H9 (cell line): Measurements from ENCODE around the gene GLRX. TPM values are rescaled to one million over a fixed set of nuclear protein-coding genes. Genes with fewer than 3 reads are reported as not detected.

ENCODE experiments used
- DNase-seq: peaks from one replicate; pipeline ENCODE4 v3.0.0-alpha.2; 2017
- H2AFZ ChIP-seq: one replicate; pipeline ENCODE4 v1.6.1; 2013; ENCODE audit warnings: mild to moderate bottlenecking, low read length, control low read depth, moderate library complexity
- H2AK5ac ChIP-seq: 2 replicates; pipeline ENCODE4 v1.6.1; 2013; ENCODE audit warnings: low read length, control low read depth, mixed read lengths; ENCODE audit not compliant: insufficient read length
- H2BK120ac ChIP-seq: one replicate; pipeline ENCODE4 v1.6.1; 2013; ENCODE audit warnings: low read depth, mild to moderate bottlenecking, low read length, control low read depth, inconsistent platforms; ENCODE audit not compliant: poor library complexity, severe bottlenecking
- H2BK12ac ChIP-seq: 2 replicates; pipeline ENCODE4 v1.6.1; 2013; ENCODE audit warnings: low read length, control low read depth, mixed read lengths, low read depth; ENCODE audit not compliant: insufficient read length
- H2BK15ac ChIP-seq: 2 replicates; pipeline ENCODE4 v1.6.1; 2013; ENCODE audit warnings: low read depth, low read length, control low read depth
- H2BK20ac ChIP-seq: one replicate; pipeline ENCODE4 v1.6.1; 2013; ENCODE audit warnings: low read depth, mild to moderate bottlenecking, low read length, control low read depth, inconsistent platforms; ENCODE audit not compliant: poor library complexity, severe bottlenecking
- H2BK5ac ChIP-seq: 2 replicates; pipeline ENCODE4 v1.6.1; 2013; ENCODE audit warnings: low read length, control low read depth, mixed read lengths; ENCODE audit not compliant: insufficient read length
- H3K14ac ChIP-seq: 2 replicates; pipeline ENCODE4 v1.6.1; 2013; ENCODE audit warnings: low read length, control low read depth; ENCODE audit not compliant: insufficient read depth
- H3K18ac ChIP-seq: 2 replicates; pipeline ENCODE4 v1.6.1; 2013; ENCODE audit warnings: low read depth, mild to moderate bottlenecking, mixed read lengths, low read length, control low read depth; ENCODE audit not compliant: insufficient read length
- H3K23ac ChIP-seq: 2 replicates; pipeline ENCODE4 v1.6.1; 2013; ENCODE audit warnings: low read length, control low read depth, mixed read lengths, low read depth; ENCODE audit not compliant: insufficient read length
- H3K23me2 ChIP-seq: 2 replicates; pipeline ENCODE4 v1.6.1; 2013; ENCODE audit warnings: low read depth, mild to moderate bottlenecking, mixed read lengths, low read length, control low read depth; ENCODE audit not compliant: insufficient read length, poor library complexity, severe bottlenecking
- H3K27ac ChIP-seq: 2 replicates; pipeline ENCODE4 v1.5.1; 2013; ENCODE audit warnings: low read length, control low read depth, mixed read lengths, low read depth; ENCODE audit not compliant: insufficient read length
- H3K27me3 ChIP-seq: 2 replicates; pipeline ENCODE4 v1.6.1; 2013; ENCODE audit warnings: low read length, control low read depth, inconsistent platforms; ENCODE audit not compliant: insufficient read depth
- H3K4ac ChIP-seq: 2 replicates; pipeline ENCODE4 v1.6.1; 2013; ENCODE audit warnings: low read depth, mild to moderate bottlenecking, control low read depth, inconsistent platforms, low read length, moderate library complexity
- H3K4me1 ChIP-seq: 2 replicates; pipeline ENCODE4 v1.6.1; 2013; ENCODE audit warnings: low read length, control low read depth, inconsistent platforms; ENCODE audit not compliant: insufficient read depth
- H3K4me2 ChIP-seq: 2 replicates; pipeline ENCODE4 v1.6.1; 2013; ENCODE audit warnings: low read length, control low read depth, mixed read lengths; ENCODE audit not compliant: insufficient read length, insufficient read depth
- H3K56ac ChIP-seq: 2 replicates; pipeline ENCODE4 v1.6.1; 2013; ENCODE audit warnings: low read depth, mild to moderate bottlenecking, mixed read lengths, low read length, control low read depth; ENCODE audit not compliant: insufficient read length
- H3K79me1 ChIP-seq: 2 replicates; pipeline ENCODE4 v1.6.1; 2013; ENCODE audit warnings: low read depth, mild to moderate bottlenecking, moderate library complexity, low read length, control low read depth, inconsistent platforms; ENCODE audit not compliant: insufficient read depth, poor library complexity, severe bottlenecking
- H3K79me2 ChIP-seq: 2 replicates; pipeline ENCODE4 v1.6.1; 2013; ENCODE audit warnings: low read length, control low read depth, inconsistent platforms; ENCODE audit not compliant: insufficient read depth
- H3K9ac ChIP-seq: 2 replicates; pipeline ENCODE4 v1.6.1; 2013; ENCODE audit warnings: low read length, control low read depth, mixed read lengths; ENCODE audit not compliant: insufficient read length; ENCODE audit errors: extremely low read depth
- H3K9me3 ChIP-seq: one replicate; pipeline ENCODE4 v1.6.1; 2013; ENCODE audit warnings: low read depth, low read length, inconsistent platforms; ENCODE audit not compliant: control insufficient read depth
- H3T11ph ChIP-seq: one replicate; pipeline ENCODE4 v1.6.1; 2013; ENCODE audit warnings: mild to moderate bottlenecking, low read length, control low read depth, inconsistent platforms
- H4K20me1 ChIP-seq: one replicate; pipeline ENCODE4 v1.6.1; 2013; ENCODE audit not compliant: control insufficient read depth, insufficient read length, insufficient read depth
- H4K5ac ChIP-seq: 2 replicates; pipeline ENCODE4 v1.6.1; 2013; ENCODE audit warnings: low read depth, mild to moderate bottlenecking, mixed read lengths, low read length, control low read depth; ENCODE audit not compliant: insufficient read length
- H4K8ac ChIP-seq: replicated peaks from 2 replicates; pipeline ENCODE4 v1.6.1; 2013; ENCODE audit warnings: low read length, control low read depth, mixed read lengths, low read depth; ENCODE audit not compliant: insufficient read length
- H4K91ac ChIP-seq: 2 replicates; pipeline ENCODE4 v1.6.1; 2013; ENCODE audit warnings: low read depth, mild to moderate bottlenecking, moderate library complexity, mixed read lengths, low read length, control low read depth; ENCODE audit not compliant: insufficient read length
- H3K27ac Mint-ChIP-seq, 3 experiments: 2 replicates in 2 of 3; 3 replicates in 1 of 3; pipeline ENCODE4 v1.8.0; 2020 to 2021; ENCODE audit warnings: mixed read lengths in 3 of 3, mild to moderate bottlenecking in 1 of 3, moderate library complexity in 1 of 3
- H3K27me3 Mint-ChIP-seq: 2 replicates; pipeline ENCODE4 v1.8.0; 2021; ENCODE audit warnings: low read depth, mild to moderate bottlenecking, moderate library complexity, mixed read lengths
- H3K36me3 Mint-ChIP-seq, 3 experiments: 2 replicates in 2 of 3; 3 replicates in 1 of 3; pipeline ENCODE4 v1.8.0; 2020 to 2021; ENCODE audit warnings: low read depth in 3 of 3, mixed read lengths in 3 of 3; ENCODE audit not compliant: insufficient read depth in 1 of 3
- H3K4me1 Mint-ChIP-seq, 2 experiments: 2 replicates each; pipeline ENCODE4 v1.8.0; 2020; ENCODE audit warnings: mixed read lengths in 2 of 2
- H3K4me3 Mint-ChIP-seq, 2 experiments: 2 replicates in 1 of 2; 3 replicates in 1 of 2; pipeline ENCODE4 v1.8.0; 2020 to 2021; ENCODE audit warnings: mild to moderate bottlenecking in 2 of 2, mixed read lengths in 2 of 2, moderate library complexity in 1 of 2
- H3K9me3 Mint-ChIP-seq, 2 experiments: 2 replicates in 1 of 2; 3 replicates in 1 of 2; pipeline ENCODE4 v1.8.0; 2020; ENCODE audit warnings: mild to moderate bottlenecking in 2 of 2, mixed read lengths in 2 of 2, moderate library complexity in 1 of 2
- WGBS: extraction: QIAGEN DNeasy Blood & Tissue Kit; methylation state at CpG from one replicate; pipeline ENCODE4 v1.1.7; 2013; ENCODE audit warnings: missing lambda C conversion rate, low lambda C conversion rate, mixed read lengths; ENCODE audit not compliant: insufficient read length; ENCODE audit errors: extremely low coverage; 5-methylcytosine and 5-hydroxymethylcytosine counted together
- total RNA-seq: library from RNA; stranded (reverse); gene quantifications from 2 replicates; pipeline ENCODE4 v1.2.1, GENCODE V29; 2021
- TF ChIP-seq, protein P1 (sequence below): fragments of 200-600 bp; sonication (generic); conservative IDR thresholded peaks from 3 replicates; pipeline ENCODE4 v1.8.0; 2021; ENCODE audit warnings: antibody characterized with exemption, mild to moderate bottlenecking

The GLRX gene
- total RNA-seq, 1 experiment from 2014 or later: 13.8 TPM

DNA sequence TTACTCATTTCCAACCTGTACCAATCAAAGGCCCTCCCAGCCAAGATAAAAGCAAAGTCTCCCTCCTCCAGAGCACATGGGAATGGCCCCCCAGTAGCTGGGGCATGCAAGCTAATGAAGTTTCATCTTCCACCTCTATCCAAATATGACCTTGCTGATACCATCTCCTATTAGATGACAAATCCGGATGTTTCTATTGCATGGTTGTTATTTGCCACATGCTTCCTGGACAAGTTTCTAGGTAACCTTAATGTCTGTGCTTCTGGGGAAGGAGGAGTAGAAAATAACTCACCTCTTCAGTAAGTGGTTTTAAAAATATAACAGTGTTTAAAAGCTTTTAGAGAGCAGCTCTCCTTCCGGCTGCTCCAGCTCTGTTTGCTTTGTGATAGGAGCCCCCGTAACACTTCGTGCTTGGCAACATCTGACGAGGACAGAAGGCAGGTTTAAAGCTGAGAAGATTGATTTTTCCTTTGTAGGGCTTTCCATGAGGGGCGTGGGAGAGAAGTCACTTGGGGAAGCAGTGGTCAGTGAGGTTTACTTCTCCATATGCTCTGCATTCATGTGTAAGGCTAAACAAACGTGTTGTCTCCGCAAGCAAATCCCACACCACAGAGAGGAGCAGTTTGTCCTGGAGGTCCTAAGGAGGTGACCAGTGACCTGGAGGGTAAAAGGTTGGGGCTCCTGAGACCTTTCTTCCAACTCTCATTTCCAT, 40.3 kb upstream of the GLRX start:
- no peak overlapping the region for H3K4me2 ChIP-seq
- H3K4me3 Mint-ChIP-seq: no peak overlapping the region; a peak in 1 of 5 replicates
- no peak overlapping the region for H4K8ac ChIP-seq
- no peaks in the 10 kb centered on the region for H3K79me1 ChIP-seq
- H2BK15ac ChIP-seq: no peak overlapping the region
- WGBS: no CpG with 5 or more reads among the region's 8 CpGs
- no peaks in the 10 kb centered on the region for H3K27me3 ChIP-seq
- no peak overlapping the region for H3K18ac ChIP-seq
- H3T11ph ChIP-seq: no peak overlapping the region
- no peak overlapping the region for H2AFZ ChIP-seq
- H2BK12ac ChIP-seq: no peak overlapping the region
- TF ChIP-seq, protein P1, sequence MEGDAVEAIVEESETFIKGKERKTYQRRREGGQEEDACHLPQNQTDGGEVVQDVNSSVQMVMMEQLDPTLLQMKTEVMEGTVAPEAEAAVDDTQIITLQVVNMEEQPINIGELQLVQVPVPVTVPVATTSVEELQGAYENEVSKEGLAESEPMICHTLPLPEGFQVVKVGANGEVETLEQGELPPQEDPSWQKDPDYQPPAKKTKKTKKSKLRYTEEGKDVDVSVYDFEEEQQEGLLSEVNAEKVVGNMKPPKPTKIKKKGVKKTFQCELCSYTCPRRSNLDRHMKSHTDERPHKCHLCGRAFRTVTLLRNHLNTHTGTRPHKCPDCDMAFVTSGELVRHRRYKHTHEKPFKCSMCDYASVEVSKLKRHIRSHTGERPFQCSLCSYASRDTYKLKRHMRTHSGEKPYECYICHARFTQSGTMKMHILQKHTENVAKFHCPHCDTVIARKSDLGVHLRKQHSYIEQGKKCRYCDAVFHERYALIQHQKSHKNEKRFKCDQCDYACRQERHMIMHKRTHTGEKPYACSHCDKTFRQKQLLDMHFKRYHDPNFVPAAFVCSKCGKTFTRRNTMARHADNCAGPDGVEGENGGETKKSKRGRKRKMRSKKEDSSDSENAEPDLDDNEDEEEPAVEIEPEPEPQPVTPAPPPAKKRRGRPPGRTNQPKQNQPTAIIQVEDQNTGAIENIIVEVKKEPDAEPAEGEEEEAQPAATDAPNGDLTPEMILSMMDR: no peak
- peaks cover 2% of the 10 kb centered on the region for H3K27me3 Mint-ChIP-seq
- no peaks in the 10 kb centered on the region for H4K20me1 ChIP-seq
- H3K79me2 ChIP-seq: no peaks in the 10 kb centered on the region
- H2BK120ac ChIP-seq: no peak overlapping the region
- H3K23me2 ChIP-seq: no peaks in the 10 kb centered on the region
- H3K4me1 ChIP-seq: peaks cover 4% of the 10 kb centered on the region; the same call in 1 of the 2 replicates
- H3K4ac ChIP-seq: no peak overlapping the region
- no peak overlapping the region for H3K27ac ChIP-seq
- H3K56ac ChIP-seq: no peak overlapping the region
- H2BK5ac ChIP-seq: no peak overlapping the region
- H3K9ac ChIP-seq: no peak overlapping the region
- no peak overlapping the region for H3K14ac ChIP-seq
- peaks cover 27 to 31% of the 10 kb centered on the region in 2 experiments for H3K4me1 Mint-ChIP-seq
- no peaks in the 10 kb centered on the region; a peak in 1 of 5 replicates for H3K9me3 Mint-ChIP-seq
- no peak overlapping the region for H4K5ac ChIP-seq
- DNase-seq: no peak
- H4K91ac ChIP-seq: no peak overlapping the region
- no peaks in the 10 kb centered on the region for H3K36me3 Mint-ChIP-seq
- no peak overlapping the region for H2BK20ac ChIP-seq
- no peaks in the 10 kb centered on the region for H3K9me3 ChIP-seq
- no peak overlapping the region; a peak in 1 of 7 replicates for H3K27ac Mint-ChIP-seq
- no peak overlapping the region for H3K23ac ChIP-seq
- no peak overlapping the region for H2AK5ac ChIP-seq
